Endothelial cell (in vitro differentiated cells): ENCODE results near the gene WWC1. TPM values are rescaled to one million over a fixed set of nuclear protein-coding genes. Genes with fewer than 3 reads are reported as not detected.

Experiments
- DNase-seq: peaks from one replicate; pipeline ENCODE4 v3.0.0; 2021; ENCODE audit warnings: low spot score
- H3K27ac Mint-ChIP-seq: one replicate; pipeline ENCODE4 v1.8.0; 2021; ENCODE audit warnings: mixed read lengths, inconsistent platforms; ENCODE audit not compliant: unreplicated experiment
- H3K27me3 Mint-ChIP-seq: one replicate; pipeline ENCODE4 v1.8.0; 2021; ENCODE audit warnings: mild to moderate bottlenecking, moderate library complexity, mixed read lengths, inconsistent platforms; ENCODE audit not compliant: unreplicated experiment
- H3K36me3 Mint-ChIP-seq: one replicate; pipeline ENCODE4 v1.8.0; 2021; ENCODE audit warnings: mild to moderate bottlenecking, low read depth, mixed read lengths, inconsistent platforms; ENCODE audit not compliant: unreplicated experiment
- H3K4me1 Mint-ChIP-seq: one replicate; pipeline ENCODE4 v1.8.0; 2021; ENCODE audit warnings: mild to moderate bottlenecking, mixed read lengths, inconsistent platforms; ENCODE audit not compliant: unreplicated experiment
- H3K4me3 Mint-ChIP-seq: one replicate; pipeline ENCODE4 v1.8.0; 2021; ENCODE audit warnings: mild to moderate bottlenecking, mixed read lengths, inconsistent platforms; ENCODE audit not compliant: unreplicated experiment
- H3K9me3 Mint-ChIP-seq: one replicate; pipeline ENCODE4 v1.8.0; 2021; ENCODE audit warnings: mixed read lengths, inconsistent platforms; ENCODE audit not compliant: unreplicated experiment
- total RNA-seq: library from RNA; stranded (reverse); fragmentation: NEBNext Ultra II Directional; extraction: Animal tissue kit (Norgen Biotek cat#: 25700); gene quantifications from one replicate; pipeline ENCODE4 v1.2.1, GENCODE V29; 2021; ENCODE audit not compliant: unreplicated experiment
- TF ChIP-seq, protein P1 (sequence below): fragments of 200-600 bp; sonication (generic); IDR thresholded peaks from one replicate; pipeline ENCODE4 v1.5.0; 2021; ENCODE audit warnings: antibody characterized with exemption; ENCODE audit not compliant: unreplicated experiment

WWC1 gene
- total RNA-seq, 1 donor from 2014 or later: 1.1 TPM

- H3K4me1 Mint-ChIP-seq: no peaks in the 10 kb centered on the region
- no peak for DNase-seq
- H3K4me3 Mint-ChIP-seq: no peak overlapping the region
- no peaks in the 10 kb centered on the region for H3K9me3 Mint-ChIP-seq
- no peak overlapping the region for H3K27ac Mint-ChIP-seq
- peaks cover 5% of the 10 kb centered on the region for H3K27me3 Mint-ChIP-seq
- no peaks in the 10 kb centered on the region for H3K36me3 Mint-ChIP-seq
- TF ChIP-seq, protein P1, sequence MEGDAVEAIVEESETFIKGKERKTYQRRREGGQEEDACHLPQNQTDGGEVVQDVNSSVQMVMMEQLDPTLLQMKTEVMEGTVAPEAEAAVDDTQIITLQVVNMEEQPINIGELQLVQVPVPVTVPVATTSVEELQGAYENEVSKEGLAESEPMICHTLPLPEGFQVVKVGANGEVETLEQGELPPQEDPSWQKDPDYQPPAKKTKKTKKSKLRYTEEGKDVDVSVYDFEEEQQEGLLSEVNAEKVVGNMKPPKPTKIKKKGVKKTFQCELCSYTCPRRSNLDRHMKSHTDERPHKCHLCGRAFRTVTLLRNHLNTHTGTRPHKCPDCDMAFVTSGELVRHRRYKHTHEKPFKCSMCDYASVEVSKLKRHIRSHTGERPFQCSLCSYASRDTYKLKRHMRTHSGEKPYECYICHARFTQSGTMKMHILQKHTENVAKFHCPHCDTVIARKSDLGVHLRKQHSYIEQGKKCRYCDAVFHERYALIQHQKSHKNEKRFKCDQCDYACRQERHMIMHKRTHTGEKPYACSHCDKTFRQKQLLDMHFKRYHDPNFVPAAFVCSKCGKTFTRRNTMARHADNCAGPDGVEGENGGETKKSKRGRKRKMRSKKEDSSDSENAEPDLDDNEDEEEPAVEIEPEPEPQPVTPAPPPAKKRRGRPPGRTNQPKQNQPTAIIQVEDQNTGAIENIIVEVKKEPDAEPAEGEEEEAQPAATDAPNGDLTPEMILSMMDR: no peak
Observed at GRCh38 chr5:168378741-168379140, 87.3 kb downstream of the WWC1 start.

- no peaks in the 10 kb centered on the region for H3K9me3 Mint-ChIP-seq
- DNase-seq: no peak
- peaks cover 5% of the 10 kb centered on the region for H3K27me3 Mint-ChIP-seq
- no peaks in the 10 kb centered on the region for H3K36me3 Mint-ChIP-seq
- no peak overlapping the region for H3K27ac Mint-ChIP-seq
- H3K4me3 Mint-ChIP-seq: no peak overlapping the region
- H3K4me1 Mint-ChIP-seq: no peaks in the 10 kb centered on the region
- TF ChIP-seq, protein P1: no peak
Observed at GRCh38 chr5:168382421-168382820, 91.0 kb downstream of the WWC1 start.

- H3K27ac Mint-ChIP-seq: no peak overlapping the region
- H3K27me3 Mint-ChIP-seq: peaks cover 1% of the 10 kb centered on the region
- TF ChIP-seq, protein P1: no peak
- H3K4me1 Mint-ChIP-seq: no peaks in the 10 kb centered on the region
- H3K36me3 Mint-ChIP-seq: no peaks in the 10 kb centered on the region
- DNase-seq: no peak
- H3K4me3 Mint-ChIP-seq: no peak overlapping the region
- H3K9me3 Mint-ChIP-seq: no peaks in the 10 kb centered on the region
Observed at GRCh38 chr5:168390491-168390890, 99.0 kb downstream of the WWC1 start.

- Mint-ChIP-seq H3K27ac (no peak overlapping the region), H3K9me3 (no peaks in the 10 kb centered on the region), H3K4me3 (no peak overlapping the region), H3K4me1 (peaks cover 4% of the 10 kb centered on the region), H3K27me3 (peaks cover 1% of the 10 kb centered on the region), H3K36me3 (no peaks in the 10 kb centered on the region)
- DNase-seq: no peak
- TF ChIP-seq, protein P1: no peak
Observed at GRCh38 chr5:168393773-168394172, 102.3 kb downstream of the WWC1 start.

DNA sequence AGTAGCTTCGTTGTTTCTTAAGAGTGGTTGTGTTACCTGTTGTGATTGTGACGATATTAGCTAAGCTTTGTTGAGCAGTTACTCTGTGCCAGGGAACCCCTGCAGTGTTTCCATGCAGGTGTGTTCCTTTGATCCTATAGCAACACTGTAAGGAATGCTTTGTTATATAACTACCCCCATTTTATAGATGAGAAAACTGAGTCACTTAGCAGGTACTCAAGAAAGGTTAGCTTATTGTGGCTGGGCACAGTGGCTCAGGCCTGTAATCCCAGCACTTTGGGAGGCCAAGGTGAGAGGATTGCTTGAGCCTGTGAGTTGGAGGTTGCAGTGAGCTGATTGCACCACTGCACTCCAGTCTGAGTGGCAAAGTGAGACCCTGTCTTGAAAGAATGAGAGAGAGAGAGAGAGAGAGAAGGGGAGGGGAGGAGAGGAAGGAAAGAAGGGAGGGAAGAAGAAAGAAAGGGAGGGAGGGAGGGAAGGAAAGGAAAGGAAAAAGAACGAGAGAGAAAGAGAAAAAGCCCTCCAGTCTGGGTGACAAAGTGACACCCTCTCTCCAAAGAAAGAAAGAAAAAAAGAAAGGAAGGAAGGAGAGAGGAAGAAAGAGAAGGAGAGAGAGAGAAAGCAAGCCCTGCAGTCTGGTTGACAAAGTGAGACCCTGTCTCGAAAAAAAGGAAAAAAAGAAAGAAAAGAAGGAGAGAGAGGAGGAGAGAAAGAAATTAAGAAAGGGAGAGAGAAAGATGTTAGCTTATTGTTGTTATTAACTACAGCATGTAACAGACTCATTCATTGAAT lies 109.2 kb downstream of the WWC1 start:
- Mint-ChIP-seq H3K4me1 (peaks cover 19% of the 10 kb centered on the region), H3K36me3 (no peaks in the 10 kb centered on the region), H3K9me3 (no peaks in the 10 kb centered on the region), H3K4me3 (no peak overlapping the region), H3K27ac (no peak overlapping the region), H3K27me3 (peaks cover 4% of the 10 kb centered on the region)
- TF ChIP-seq, protein P1: no peak
- no peak for DNase-seq
